Parathyroid adenoma (tissue), 2 donors: ENCODE results near the gene RBM44.
"Not testable (repeated sequence)": the region's sequence is repeated elsewhere in the genome, so short reads cannot be mapped to it uniquely, and the experiment has no call there.

Experiments
- H2AFZ ChIP-seq: fragments of 300-600 bp; sonication (generic); one replicate; pipeline ENCODE4 v1.7.0; 2017; ENCODE audit warnings: antibody characterized with exemption, mild to moderate bottlenecking
- H3K27ac ChIP-seq: fragments of 300-600 bp; sonication (generic); one replicate; pipeline ENCODE4 v1.7.0; 2017
- H3K27me3 ChIP-seq: fragments of 300-600 bp; sonication (generic); one replicate; pipeline ENCODE4 v1.7.0; 2017; ENCODE audit warnings: low read length; ENCODE audit not compliant: control insufficient read depth, insufficient read depth
- H3K36me3 ChIP-seq: fragments of 300-600 bp; sonication (generic); one replicate; pipeline ENCODE4 v1.7.0; 2017; ENCODE audit warnings: low read length; ENCODE audit not compliant: control insufficient read depth, insufficient read depth
- H3K4me1 ChIP-seq: fragments of 300-600 bp; sonication (generic); one replicate; pipeline ENCODE4 v1.7.0; 2017; ENCODE audit warnings: control low read depth
- H3K4me2 ChIP-seq: fragments of 300-600 bp; sonication (generic); one replicate; pipeline ENCODE4 v1.7.0; 2017; ENCODE audit warnings: low read length
- H3K4me3 ChIP-seq: fragments of 300-600 bp; sonication (generic); one replicate; pipeline ENCODE4 v1.7.0; 2017; ENCODE audit warnings: low read depth, low read length
- H3K79me2 ChIP-seq: fragments of 300-600 bp; sonication (generic); one replicate; pipeline ENCODE4 v1.7.0; 2017; ENCODE audit warnings: control low read depth
- H3K9ac ChIP-seq: fragments of 300-600 bp; sonication (generic); one replicate; pipeline ENCODE4 v1.7.0; 2017; ENCODE audit warnings: mild to moderate bottlenecking
- H3K9me3 ChIP-seq: fragments of 300-600 bp; sonication (generic); one replicate; pipeline ENCODE4 v1.7.0; 2017; ENCODE audit warnings: low read length; ENCODE audit not compliant: control insufficient read depth
- TF ChIP-seq, protein P1 (sequence below): fragments of 300-600 bp; sonication (generic); IDR thresholded peaks from one replicate; pipeline ENCODE4 v1.7.0; 2017; ENCODE audit warnings: antibody characterized with exemption, mild to moderate bottlenecking
- donor health status: primary hyperparathyroidism.

The RBM44 gene

GRCh38 chr2:237864444-237864931, 65.9 kb downstream of the RBM44 start:
- H2AFZ ChIP-seq, result no peak overlapping the region
- no peaks in the 10 kb centered on the region for H3K27me3 ChIP-seq
- no peak overlapping the region for H3K9ac ChIP-seq
- TF ChIP-seq, protein P1, sequence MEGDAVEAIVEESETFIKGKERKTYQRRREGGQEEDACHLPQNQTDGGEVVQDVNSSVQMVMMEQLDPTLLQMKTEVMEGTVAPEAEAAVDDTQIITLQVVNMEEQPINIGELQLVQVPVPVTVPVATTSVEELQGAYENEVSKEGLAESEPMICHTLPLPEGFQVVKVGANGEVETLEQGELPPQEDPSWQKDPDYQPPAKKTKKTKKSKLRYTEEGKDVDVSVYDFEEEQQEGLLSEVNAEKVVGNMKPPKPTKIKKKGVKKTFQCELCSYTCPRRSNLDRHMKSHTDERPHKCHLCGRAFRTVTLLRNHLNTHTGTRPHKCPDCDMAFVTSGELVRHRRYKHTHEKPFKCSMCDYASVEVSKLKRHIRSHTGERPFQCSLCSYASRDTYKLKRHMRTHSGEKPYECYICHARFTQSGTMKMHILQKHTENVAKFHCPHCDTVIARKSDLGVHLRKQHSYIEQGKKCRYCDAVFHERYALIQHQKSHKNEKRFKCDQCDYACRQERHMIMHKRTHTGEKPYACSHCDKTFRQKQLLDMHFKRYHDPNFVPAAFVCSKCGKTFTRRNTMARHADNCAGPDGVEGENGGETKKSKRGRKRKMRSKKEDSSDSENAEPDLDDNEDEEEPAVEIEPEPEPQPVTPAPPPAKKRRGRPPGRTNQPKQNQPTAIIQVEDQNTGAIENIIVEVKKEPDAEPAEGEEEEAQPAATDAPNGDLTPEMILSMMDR, result no peak
- H3K36me3 ChIP-seq, result no peaks in the 10 kb centered on the region
- H3K27ac ChIP-seq, result no peak overlapping the region
- no peaks in the 10 kb centered on the region for H3K9me3 ChIP-seq
- H3K4me1 ChIP-seq, result no peaks in the 10 kb centered on the region
- no peak overlapping the region for H3K4me3 ChIP-seq
- no peak overlapping the region for H3K4me2 ChIP-seq
- H3K79me2 ChIP-seq, result no peaks in the 10 kb centered on the region

DNA sequence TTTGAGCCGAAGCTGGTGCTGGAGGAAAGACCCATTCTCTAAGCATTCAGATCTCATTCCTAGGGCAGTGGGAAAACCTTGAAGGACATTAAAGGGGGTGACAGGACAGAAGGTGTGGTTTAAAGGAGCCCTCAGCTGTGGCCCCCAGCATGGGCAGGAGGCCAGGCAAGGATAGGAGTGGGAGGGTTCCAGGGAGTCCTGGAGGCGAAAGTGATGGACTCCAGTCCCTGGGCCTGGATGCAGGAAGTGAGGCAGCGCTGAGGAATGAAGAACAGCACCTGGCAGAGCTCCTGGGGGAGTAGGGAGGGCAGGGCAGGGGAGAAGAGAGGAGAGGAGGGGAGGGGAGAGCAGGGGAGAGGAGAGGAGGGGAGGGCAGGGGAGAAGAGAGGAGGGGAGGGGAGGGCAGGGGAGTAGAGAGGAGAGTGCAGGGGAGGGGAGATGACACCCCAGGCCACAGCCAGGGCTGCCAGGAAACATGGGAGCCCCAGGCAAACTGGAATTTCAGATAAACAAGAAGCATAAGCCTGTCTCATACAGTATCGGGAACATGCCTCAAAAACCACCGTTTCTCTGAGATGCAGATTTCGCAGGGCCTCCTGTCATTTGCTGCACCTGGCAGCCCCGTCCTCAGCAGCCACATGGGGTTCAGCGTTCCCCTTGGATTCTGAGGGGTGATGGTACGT, 66.5 kb downstream of the RBM44 start:
- TF ChIP-seq, protein P1, result no peak
- Histone ChIP-seq H3K4me2 (no peak overlapping the region), H3K27ac (no peak overlapping the region), H3K9ac (no peak overlapping the region), H3K4me3 (no peak overlapping the region), H3K27me3 (no peaks in the 10 kb centered on the region), H3K9me3 (no peaks in the 10 kb centered on the region), H3K79me2 (no peaks in the 10 kb centered on the region), H2AFZ (no peak overlapping the region), H3K36me3 (no peaks in the 10 kb centered on the region), H3K4me1 (no peaks in the 10 kb centered on the region)

DNA sequence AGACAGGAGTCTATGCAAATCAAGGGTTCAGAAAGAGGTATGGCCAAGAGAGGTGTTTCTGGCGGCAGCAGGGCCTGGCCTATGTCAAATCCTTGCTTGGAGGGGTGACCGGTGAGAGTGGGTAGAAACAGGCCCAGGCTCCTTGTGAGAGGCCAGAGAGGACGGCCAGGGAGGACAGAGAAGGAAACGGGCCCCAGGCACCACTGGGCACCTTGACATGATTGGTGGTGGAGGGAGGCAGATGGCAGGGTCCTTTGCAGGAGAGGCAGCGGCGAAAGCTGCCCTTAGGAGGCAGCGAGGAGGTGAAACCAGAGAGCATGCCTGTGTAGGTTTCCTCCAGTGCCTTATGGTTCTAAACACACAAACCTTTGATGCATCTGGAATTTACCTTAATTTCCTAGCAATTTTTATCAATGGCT, 67.1 kb downstream of the RBM44 start:
- H3K4me1 ChIP-seq, result no peaks in the 10 kb centered on the region
- no peak overlapping the region for H3K27ac ChIP-seq
- H3K4me2 ChIP-seq, result no peak overlapping the region
- H3K9me3 ChIP-seq, result no peaks in the 10 kb centered on the region
- no peaks in the 10 kb centered on the region for H3K27me3 ChIP-seq
- no peak overlapping the region for H2AFZ ChIP-seq
- H3K4me3 ChIP-seq, result no peak overlapping the region
- H3K9ac ChIP-seq, result no peak overlapping the region
- no peaks in the 10 kb centered on the region for H3K79me2 ChIP-seq
- TF ChIP-seq, protein P1, result no peak
- no peaks in the 10 kb centered on the region for H3K36me3 ChIP-seq

DNA sequence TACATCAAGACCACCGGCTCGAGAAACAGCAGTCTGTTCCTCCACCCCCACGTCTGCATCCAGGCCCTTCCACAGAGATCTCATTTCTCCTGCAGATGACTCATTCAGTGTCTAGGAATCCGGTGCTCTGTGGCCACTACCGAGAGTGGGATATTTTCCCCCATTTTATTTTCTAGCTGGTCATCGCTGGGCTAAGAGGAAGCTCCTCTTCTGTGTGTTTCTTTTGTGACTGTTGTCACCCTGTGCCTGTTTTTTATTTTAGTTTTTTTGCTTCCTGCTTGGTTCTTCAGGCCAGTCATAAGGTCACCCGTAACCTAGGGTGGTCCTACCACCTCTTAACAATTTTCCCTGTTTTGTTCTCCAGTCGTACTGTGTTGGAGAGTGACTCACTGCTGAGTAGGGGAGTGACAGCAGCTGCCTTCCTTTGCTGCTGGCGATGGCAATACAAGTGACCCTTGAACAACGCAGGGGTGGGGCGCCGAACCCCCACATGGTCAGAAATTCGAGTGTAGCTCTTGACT, 67.6 kb downstream of the RBM44 start:
- Histone ChIP-seq H2AFZ (no peak overlapping the region), H3K27ac (no peak overlapping the region), H3K9ac (no peak overlapping the region), H3K4me3 (no peak overlapping the region), H3K79me2 (no peaks in the 10 kb centered on the region), H3K4me1 (no peaks in the 10 kb centered on the region), H3K4me2 (no peak overlapping the region), H3K36me3 (no peaks in the 10 kb centered on the region), H3K27me3 (no peaks in the 10 kb centered on the region), H3K9me3 (no peaks in the 10 kb centered on the region)
- TF ChIP-seq, protein P1, result no peak

- Histone ChIP-seq H3K9ac (no peak overlapping the region), H3K4me1 (no peaks in the 10 kb centered on the region), H2AFZ (no peak overlapping the region), H3K4me2 (no peak overlapping the region), H3K36me3 (no peaks in the 10 kb centered on the region), H3K79me2 (no peaks in the 10 kb centered on the region), H3K9me3 (no peaks in the 10 kb centered on the region), H3K27ac (no peak overlapping the region), H3K27me3 (no peaks in the 10 kb centered on the region), H3K4me3 (no peak overlapping the region)
- TF ChIP-seq, protein P1, result no peak
Measured at GRCh38 chr2:237867465-237867864, 68.9 kb downstream of the RBM44 start.

DNA sequence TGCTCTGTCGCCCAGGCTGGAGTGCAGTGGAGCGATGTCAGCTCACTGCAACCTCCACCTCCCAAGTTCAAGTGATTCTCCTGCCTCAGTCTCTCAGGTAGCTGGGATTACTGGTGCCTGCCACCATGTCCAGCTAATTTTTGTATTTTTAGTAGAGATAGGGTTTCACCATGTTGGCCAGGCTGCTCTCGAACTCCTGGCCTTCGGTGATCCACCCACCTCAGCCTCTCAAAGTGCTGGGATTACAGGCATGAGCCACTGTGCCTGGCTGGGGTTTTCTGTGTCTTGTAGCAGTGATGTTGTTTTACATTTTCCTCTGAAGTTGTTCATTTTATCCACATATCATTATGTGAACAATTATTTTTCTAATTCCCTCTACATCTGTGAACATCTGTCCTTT, 69.5 kb downstream of the RBM44 start:
- H3K9me3 ChIP-seq, H3K9ac ChIP-seq, H3K4me1 ChIP-seq, H3K79me2 ChIP-seq, H3K27me3 ChIP-seq, H3K36me3 ChIP-seq, H3K4me2 ChIP-seq, H3K4me3 ChIP-seq, H2AFZ ChIP-seq, H3K27ac ChIP-seq: not testable (repeated sequence)
